ENCODE data around the gene CSF1.

Gene CSF1

GRCh38 chr1:109887271-109887670 lies 23.4 kb upstream of the CSF1 start:
- Mint-ChIP-seq H3K9me3 (no peaks in the 10 kb centered on the region), H3K27ac (peak overlapping the region in 1 of 3 experiments; percentile 14), H3K27me3 (ENCODE audit: low read depth) (peaks cover 8% of the 10 kb centered on the region), H3K4me3 (no peak overlapping the region), H3K36me3 (ENCODE audit: low read depth) (no peaks in the 10 kb centered on the region), H3K4me1 (peaks cover 69% of the 10 kb centered on the region)
- TF ChIP-seq CTCF (IDR thresholded peaks at IDR 0.05; ENCODE audit: unreplicated experiment in 3 of 3), result no peak

GRCh38 chr1:109887884-109888283 lies 22.8 kb upstream of the CSF1 start:
- Mint-ChIP-seq H3K9me3 (no peaks in the 10 kb centered on the region), H3K27ac (no peak overlapping the region), H3K4me1 (peaks cover 70% of the 10 kb centered on the region), H3K4me3 (no peak overlapping the region), H3K36me3 (ENCODE audit: low read depth) (no peaks in the 10 kb centered on the region), H3K27me3 (ENCODE audit: low read depth) (peaks cover 8% of the 10 kb centered on the region)
- TF ChIP-seq CTCF (IDR thresholded peaks at IDR 0.05; ENCODE audit: unreplicated experiment in 3 of 3), result no peak

- H3K27me3 Mint-ChIP-seq (ENCODE audit: low read depth), result peaks cover 8% of the 10 kb centered on the region
- H3K4me1 Mint-ChIP-seq, result peaks cover 58% of the 10 kb centered on the region
- H3K36me3 Mint-ChIP-seq (ENCODE audit: low read depth), result no peaks in the 10 kb centered on the region
- H3K9me3 Mint-ChIP-seq, result no peaks in the 10 kb centered on the region
- no peak for TF ChIP-seq CTCF (IDR thresholded peaks at IDR 0.05; ENCODE audit: unreplicated experiment in 3 of 3)
- H3K4me3 Mint-ChIP-seq, result no peak overlapping the region
- H3K27ac Mint-ChIP-seq, result peak overlapping the region in 1 of 3 experiments; percentile 26
These were observed 21.6 kb upstream of the CSF1 start for GRCh38 chr1:109889094-109889493.

GRCh38 chr1:109890115-109890953 lies 20.3 kb upstream of the CSF1 start:
- Mint-ChIP-seq H3K27me3 (ENCODE audit: low read depth) (peaks cover 6% of the 10 kb centered on the region), H3K9me3 (no peaks in the 10 kb centered on the region), H3K4me1 (peaks cover 46% of the 10 kb centered on the region)

GRCh38 chr1:109891930-109892329 lies 18.7 kb upstream of the CSF1 start:
- Mint-ChIP-seq H3K9me3 (no peaks in the 10 kb centered on the region), H3K4me3 (peak overlapping the region in 2 of 3 experiments; percentile 3 to 54), H3K36me3 (ENCODE audit: low read depth) (no peaks in the 10 kb centered on the region), H3K27me3 (ENCODE audit: low read depth) (peaks cover 4% of the 10 kb centered on the region), H3K4me1 (peaks cover 36% of the 10 kb centered on the region), H3K27ac (peak overlapping the region in 1 of 3 experiments; percentile 12)
- no peak for TF ChIP-seq CTCF (IDR thresholded peaks at IDR 0.05; ENCODE audit: unreplicated experiment in 3 of 3)

More at GRCh38 chr1:109890115-109890953, 20.3 kb upstream of the CSF1 start:
- Mint-ChIP-seq H3K27ac (peak overlapping the region in 2 of 3 experiments; percentile 12 to 37), H3K36me3 (ENCODE audit: low read depth) (no peaks in the 10 kb centered on the region), H3K4me3 (peak overlapping the region in 1 of 3 experiments; percentile 0)
- no peak for TF ChIP-seq CTCF (IDR thresholded peaks at IDR 0.05; ENCODE audit: unreplicated experiment in 3 of 3)

Data from nephron (organoid).